PC-3 (cell line): Measurements from ENCODE around the gene LMBR1. TPM values are rescaled to one million over a fixed set of nuclear protein-coding genes. Genes with fewer than 3 reads are reported as not detected.

ENCODE experiments used
- ATAC-seq: fragments of 200-7000 bp; cut with Tn5 transposase; 2 replicates; pipeline ENCODE4 v1.9.1; 2020; ENCODE audit warnings: mild to moderate bottlenecking, moderate library complexity
- BruUV-seq: library from RNA; stranded (reverse); fragments of 400-500 nt; replicated peaks from 2 replicates; lab custom pipeline; 2021; lab: Mats Ljungman, UMichigan
- CTCF ChIA-PET: fragments of 300-600 bp; sonication (Branson Sonifier 250); formaldehyde crosslinking; loops from one replicate; lab custom pipeline; 2022; ENCODE audit warnings: antibody characterized with exemption; lab: Charles Lee
- POLR2A ChIA-PET: fragments of 300-600 bp; sonication (Branson Sonifier 250); formaldehyde crosslinking; loops from one replicate; lab custom pipeline; 2022; ENCODE audit warnings: antibody characterized with exemption; ENCODE audit not compliant: unreplicated experiment; lab: Charles Lee
- DNase-seq: peaks from one replicate; pipeline ENCODE4 v3.0.0-alpha.2; 2015
- H2AFZ ChIP-seq: fragments of 300-600 bp; sonication (generic); 2 replicates; pipeline ENCODE4 v1.6.0; 2016; ENCODE audit warnings: antibody characterized with exemption, low read length
- H3F3A ChIP-seq: fragments of 300-600 bp; sonication (generic); one replicate; pipeline ENCODE4 v1.6.0; 2017; ENCODE audit warnings: antibody characterized with exemption, low read length, control low read depth, mild to moderate bottlenecking; ENCODE audit not compliant: unreplicated experiment
- H3K27ac ChIP-seq: fragments of 300-600 bp; sonication (generic); 2 replicates; pipeline ENCODE4 v1.5.1; 2016; ENCODE audit warnings: mild to moderate bottlenecking, low read length
- H3K27me3 ChIP-seq: fragments of 300-600 bp; sonication (generic); 2 replicates; pipeline ENCODE4 v1.6.1; 2016; ENCODE audit warnings: low read length, mixed read lengths
- H3K36me3 ChIP-seq: fragments of 300-600 bp; sonication (generic); 2 replicates; pipeline ENCODE4 v1.6.1; 2016; ENCODE audit warnings: low read depth, mixed run types, low read length, mixed read lengths
- H3K4me1 ChIP-seq: fragments of 300-600 bp; sonication (generic); 2 replicates; pipeline ENCODE4 v1.5.1; 2016; ENCODE audit warnings: low read length; ENCODE audit not compliant: insufficient read depth
- H3K4me2 ChIP-seq: fragments of 300-600 bp; sonication (generic); 2 replicates; pipeline ENCODE4 v1.6.0; 2016; ENCODE audit warnings: low read length
- H3K4me3 ChIP-seq: fragments of 300-600 bp; sonication (generic); 2 replicates; pipeline ENCODE4 v1.5.1; 2016; ENCODE audit warnings: mild to moderate bottlenecking, low read length, mixed read lengths
- H3K79me2 ChIP-seq: fragments of 300-600 bp; sonication (generic); 2 replicates; pipeline ENCODE4 v1.6.1; 2017; ENCODE audit warnings: low read length, mixed read lengths
- H3K9ac ChIP-seq: fragments of 300-600 bp; sonication (generic); 2 replicates; pipeline ENCODE4 v1.6.0; 2016; ENCODE audit warnings: mild to moderate bottlenecking, low read length
- H3K9me2 ChIP-seq: fragments of 300-600 bp; sonication (generic); replicated peaks from 2 replicates; pipeline ENCODE4 v1.6.1; 2016; ENCODE audit warnings: mixed run types, low read length, mixed read lengths
- H3K9me3 ChIP-seq: fragments of 300-600 bp; sonication (generic); 2 replicates; pipeline ENCODE4 v1.6.1; 2016; ENCODE audit warnings: low read length, mixed read lengths
- H4K20me1 ChIP-seq: fragments of 300-600 bp; sonication (generic); 2 replicates; pipeline ENCODE4 v1.6.1; 2016; ENCODE audit warnings: low read length, mixed read lengths
- CTCF ChIP-seq: fragments of 300-600 bp; sonication (generic); conservative IDR thresholded peaks from 2 replicates; pipeline ENCODE4 v1.5.1; 2017; ENCODE audit warnings: antibody characterized with exemption, low read depth, mild to moderate bottlenecking, low read length
- EZH2 ChIP-seq: fragments of 300-600 bp; sonication (generic); IDR thresholded peaks from one replicate; pipeline ENCODE4 v1.6.1; 2017; ENCODE audit warnings: antibody characterized with exemption, mild to moderate bottlenecking, low read length; ENCODE audit not compliant: unreplicated experiment
- EZH2phosphoT487 ChIP-seq: fragments of 300-600 bp; sonication (generic); IDR thresholded peaks from 2 replicates; pipeline ENCODE4 v1.6.1; 2018; ENCODE audit warnings: mild to moderate bottlenecking, antibody characterized with exemption, low read length, borderline replicate concordance
- intact Hi-C: fragments of 100-400 bp; cut with micrococcal nuclease; formaldehyde crosslinking; loops from 2 replicates; pipeline ENCODE4 v1.9.0; 2023
- total RNA-seq: library from RNA; depleted of rRNA; stranded (reverse); fragments of >200 nt; gene quantifications from 2 replicates; pipeline ENCODE4 v1.2.3, GENCODE V29; 2014

The LMBR1 gene
- total RNA-seq, 1 experiment from 2014 or later, result 61.7 TPM

- ATAC-seq, result no peak
- no peaks in the 10 kb centered on the region for H3K27me3 ChIP-seq
- H3K9ac ChIP-seq, result no peak overlapping the region
- no peaks in the 10 kb centered on the region for H3F3A ChIP-seq
- peaks cover 2% of the 10 kb centered on the region; the same call in 1 of the 2 replicates for H3K36me3 ChIP-seq
- no peak for DNase-seq
- peaks cover 17% of the 10 kb centered on the region for H3K4me1 ChIP-seq
- no TSS peak for BruUV-seq
- no peak for TF ChIP-seq EZH2phosphoT487
- no peak for TF ChIP-seq EZH2
- no peak for TF ChIP-seq CTCF
- no peak overlapping the region for H3K4me3 ChIP-seq
- no peaks in the 10 kb centered on the region for H3K9me2 ChIP-seq
- H3K79me2 ChIP-seq, result no peaks in the 10 kb centered on the region
- H4K20me1 ChIP-seq, result no peaks in the 10 kb centered on the region
- intact Hi-C loops, result no loop called here
- no peaks in the 10 kb centered on the region for H3K9me3 ChIP-seq
- POLR2A ChIA-PET, result no interaction called here
- H3K27ac ChIP-seq, result no peak overlapping the region
- H2AFZ ChIP-seq, result no peak overlapping the region
- CTCF ChIA-PET, result no interaction called here
- no peak overlapping the region for H3K4me2 ChIP-seq
Observed at GRCh38 chr7:156753630-156754029, 139.4 kb downstream of the LMBR1 start.

- intact Hi-C loops, result no loop called here
- POLR2A ChIA-PET, result no interaction called here
- Histone ChIP-seq H3F3A (no peaks in the 10 kb centered on the region), H3K79me2 (no peaks in the 10 kb centered on the region), H4K20me1 (no peaks in the 10 kb centered on the region), H2AFZ (no peak overlapping the region), H3K9ac (no peak overlapping the region), H3K27me3 (no peaks in the 10 kb centered on the region), H3K4me3 (no peak overlapping the region), H3K9me3 (no peaks in the 10 kb centered on the region), H3K4me2 (no peak overlapping the region), H3K4me1 (peaks cover 18% of the 10 kb centered on the region), H3K9me2 (no peaks in the 10 kb centered on the region), H3K27ac (no peak overlapping the region), H3K36me3 (no peaks in the 10 kb centered on the region; the same call in 1 of the 2 replicates)
- CTCF ChIA-PET, result no interaction called here
- ATAC-seq (no peak), DNase-seq (no peak)
- no peak for TF ChIP-seq EZH2
- no TSS peak for BruUV-seq
Observed at GRCh38 chr7:156753229-156753560, 139.8 kb downstream of the LMBR1 start.

- Histone ChIP-seq H3K9me2 (no peaks in the 10 kb centered on the region), H3K4me1 (peaks cover 24% of the 10 kb centered on the region), H3K27ac (no peak overlapping the region), H3K36me3 (no peaks in the 10 kb centered on the region; the same call in 1 of the 2 replicates), H3K9me3 (no peaks in the 10 kb centered on the region), H3K27me3 (no peaks in the 10 kb centered on the region), H4K20me1 (no peaks in the 10 kb centered on the region), H3K4me2 (no peak overlapping the region), H3K79me2 (no peaks in the 10 kb centered on the region), H3K4me3 (no peak overlapping the region), H3K9ac (no peak overlapping the region), H2AFZ (no peak overlapping the region), H3F3A (no peaks in the 10 kb centered on the region)
- no peak for TF ChIP-seq EZH2phosphoT487
- TF ChIP-seq CTCF, result no peak
- TF ChIP-seq EZH2, result no peak
- POLR2A ChIA-PET, result interaction anchor here (0.6 kb wide), 1 partner anchor 103 kb away, joined by 6 read pairs; no protein-coding TSS in a partner anchor
- CTCF ChIA-PET, result interaction anchor here (0.6 kb wide), 1 partner anchor 107 kb away, joined by 9 read pairs; no protein-coding TSS in a partner anchor
- intact Hi-C loops, result no loop called here
- no TSS peak for BruUV-seq
- ATAC-seq (peak; percentile 35), DNase-seq (no peak)
Observed at GRCh38 chr7:156752367-156753228, 140.4 kb downstream of the LMBR1 start.
